ENCODE data around the gene FLG2.

DNA sequence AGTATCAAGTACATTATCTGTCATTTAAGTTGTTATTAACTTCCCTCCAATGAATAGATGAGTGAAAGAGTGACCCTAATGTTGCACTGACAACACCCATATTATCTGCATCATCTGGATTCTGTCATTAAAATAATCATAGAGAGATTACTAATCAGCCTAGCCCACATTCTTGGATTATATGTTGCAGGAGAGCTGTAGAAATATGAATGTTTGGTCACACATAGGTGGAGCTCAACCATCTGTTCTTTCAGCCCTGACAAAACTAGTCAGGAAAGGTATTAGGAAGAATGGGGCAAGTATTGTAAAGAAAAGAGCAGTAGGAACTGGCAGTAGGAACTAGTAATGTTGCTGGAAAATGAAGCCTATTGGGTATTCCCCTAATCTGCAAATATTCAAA is 15.4 kb downstream of the FLG2 start:
- TF ChIP-seq, protein P1, sequence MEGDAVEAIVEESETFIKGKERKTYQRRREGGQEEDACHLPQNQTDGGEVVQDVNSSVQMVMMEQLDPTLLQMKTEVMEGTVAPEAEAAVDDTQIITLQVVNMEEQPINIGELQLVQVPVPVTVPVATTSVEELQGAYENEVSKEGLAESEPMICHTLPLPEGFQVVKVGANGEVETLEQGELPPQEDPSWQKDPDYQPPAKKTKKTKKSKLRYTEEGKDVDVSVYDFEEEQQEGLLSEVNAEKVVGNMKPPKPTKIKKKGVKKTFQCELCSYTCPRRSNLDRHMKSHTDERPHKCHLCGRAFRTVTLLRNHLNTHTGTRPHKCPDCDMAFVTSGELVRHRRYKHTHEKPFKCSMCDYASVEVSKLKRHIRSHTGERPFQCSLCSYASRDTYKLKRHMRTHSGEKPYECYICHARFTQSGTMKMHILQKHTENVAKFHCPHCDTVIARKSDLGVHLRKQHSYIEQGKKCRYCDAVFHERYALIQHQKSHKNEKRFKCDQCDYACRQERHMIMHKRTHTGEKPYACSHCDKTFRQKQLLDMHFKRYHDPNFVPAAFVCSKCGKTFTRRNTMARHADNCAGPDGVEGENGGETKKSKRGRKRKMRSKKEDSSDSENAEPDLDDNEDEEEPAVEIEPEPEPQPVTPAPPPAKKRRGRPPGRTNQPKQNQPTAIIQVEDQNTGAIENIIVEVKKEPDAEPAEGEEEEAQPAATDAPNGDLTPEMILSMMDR (conservative IDR thresholded peaks at IDR 0.05 in 1 of 2, IDR thresholded peaks at IDR 0.05 in 1 of 2; ENCODE audit: low read depth in 1 of 2, low read length in 2 of 2), result no peak
- no peak for TF ChIP-seq EZH2 (IDR thresholded peaks at IDR 0.05; ENCODE audit: low read length, missing control alignments)

Measured in fibroblast of lung (primary cell).